Measurements from ENCODE around the gene FABP3. TPM values are rescaled to one million over a fixed set of nuclear protein-coding genes. Genes with fewer than 3 reads are reported as not detected.

Gene FABP3
- 10 to 100 TPM in 2 of 4 donors, 1 to 10 TPM in 2; 2.5 to 12.1 (median 8.6) TPM for total RNA-seq

DNA sequence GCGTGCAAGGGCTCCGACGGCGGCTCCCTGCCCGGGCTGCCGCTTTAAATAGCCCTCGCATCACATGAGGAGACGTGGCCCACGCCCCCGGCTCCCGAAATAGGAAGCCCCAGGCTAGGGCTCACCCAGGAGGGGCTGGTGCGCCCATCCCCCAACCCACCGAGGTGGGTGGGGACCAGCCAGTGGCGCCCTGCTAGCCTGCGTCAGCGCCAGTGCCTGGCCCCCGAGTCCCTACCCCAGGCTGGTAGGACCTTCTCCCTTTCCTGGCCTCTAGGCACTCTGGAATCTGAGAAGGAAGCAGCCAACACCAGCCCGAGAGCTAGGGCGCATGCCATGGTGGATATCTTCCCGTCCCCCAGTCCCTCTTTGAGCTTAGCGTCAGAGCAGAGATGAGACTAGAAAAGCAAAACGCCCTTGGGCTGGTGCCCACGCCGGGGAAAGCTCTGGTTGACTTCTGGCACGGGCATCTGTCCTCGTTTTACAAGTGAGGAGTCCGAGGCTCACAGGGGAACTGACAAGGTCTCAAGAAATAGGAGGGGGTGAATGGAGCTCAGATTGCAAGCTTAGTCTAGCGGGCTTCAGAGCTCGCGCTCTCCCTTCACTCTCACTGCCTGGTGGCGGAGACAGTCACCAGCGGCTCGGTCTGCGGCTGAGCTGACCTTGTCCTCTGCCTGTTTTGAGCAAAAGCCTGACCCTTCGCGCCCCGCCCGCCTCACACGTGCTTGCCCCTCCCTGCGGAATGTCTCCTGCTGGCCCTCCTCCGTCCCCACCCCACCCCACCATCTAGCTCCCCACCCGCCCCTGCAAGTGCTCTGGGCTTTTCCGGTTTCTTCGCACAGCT lies at the start of gene FABP3:
FABP3 (minus strand) TSS at position 21 of the 841 bp plus-strand sequence. CDS start 62 bp downstream, outside the sequence.
- intact Hi-C loops (cut with DNase I; ENCODE audit: low total_unique reads) = no loop called here
- peak; percentile 78 to 96 for DNase-seq (ENCODE audit: low spot score in 2 of 2)

DNA sequence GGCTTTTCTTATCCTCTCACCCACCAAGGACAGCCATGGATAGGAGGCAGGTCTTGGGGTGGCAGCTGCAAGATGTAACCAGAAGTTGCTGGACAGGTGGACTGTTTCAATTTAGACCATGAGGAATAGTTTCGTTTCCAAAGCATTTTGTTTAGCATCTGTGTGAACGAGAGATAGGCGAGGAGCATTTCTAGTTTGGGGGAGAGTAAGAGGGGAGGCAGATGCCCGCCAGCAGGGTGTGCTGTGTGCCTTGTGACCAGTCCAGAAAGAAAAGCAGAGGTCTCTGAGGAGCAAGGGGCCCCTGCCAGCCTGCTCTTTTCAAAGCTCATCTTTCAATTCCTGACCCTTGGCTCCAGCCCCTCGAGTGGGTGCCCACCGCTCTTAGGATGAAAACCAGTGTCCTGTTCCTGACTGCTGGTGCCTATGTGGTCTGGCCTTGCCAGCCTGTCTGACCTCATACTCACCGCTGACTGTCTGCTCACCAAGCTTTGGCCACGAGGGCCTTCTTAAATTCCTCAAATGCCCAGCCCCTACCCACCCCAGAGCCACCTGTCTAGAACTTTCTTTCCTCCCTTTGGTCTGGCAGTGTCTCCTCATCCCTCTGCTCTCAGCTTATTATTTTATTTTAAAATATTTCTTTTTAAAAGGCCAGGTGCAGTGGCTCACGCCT lies 48.6 kb upstream of the FABP3 start:
- no peak for DNase-seq (ENCODE audit: low spot score in 2 of 2)
- 71 to 88% methylated on average over 8 to 9 of the region's 9 CpGs for WGBS, 2 donors
- H3K4me3 ChIP-seq (ENCODE audit: low read depth, poor library complexity, severe bottlenecking) = no peak overlapping the region
- intact Hi-C loops (cut with DNase I; ENCODE audit: low total_unique reads) = no loop called here
- TF ChIP-seq CTCF (IDR thresholded peaks at IDR 0.05) (no peak), POLR2A (IDR thresholded peaks at IDR 0.05) (no peak)

More for the DNA sequence above, at the start of gene FABP3:
- TF ChIP-seq POLR2A (IDR thresholded peaks at IDR 0.05) (no peak), CTCF (IDR thresholded peaks at IDR 0.05) (no peak)
- H3K4me3 ChIP-seq (ENCODE audit: low read depth, poor library complexity, severe bottlenecking) = peak within 1 kb of the TSS; percentile 12
- 0 to 1% methylated on average over 37 to 40 of the region's 44 CpGs for WGBS, 2 donors

- intact Hi-C loops (cut with DNase I; ENCODE audit: low total_unique reads) = no loop called here
- 81 to 90% methylated on average over 5 of the region's 5 CpGs for WGBS, 2 donors
- TF ChIP-seq CTCF (IDR thresholded peaks at IDR 0.05) (no peak), POLR2A (IDR thresholded peaks at IDR 0.05) (no peak)
- H3K4me3 ChIP-seq (ENCODE audit: low read depth, poor library complexity, severe bottlenecking) = no peak overlapping the region
- DNase-seq (ENCODE audit: low spot score in 2 of 2) = no peak
Observed at GRCh38 chr1:31420716-31421115, 47.8 kb upstream of the FABP3 start.

GRCh38 chr1:31418626-31419323 lies 45.9 kb upstream of the FABP3 start:
- intact Hi-C loops (cut with DNase I; ENCODE audit: low total_unique reads) = loop anchor here (10.0 kb wide), 1 partner anchor 126 kb away; no protein-coding TSS in a partner anchor
- TF ChIP-seq CTCF (IDR thresholded peaks at IDR 0.05) (no peak), POLR2A (IDR thresholded peaks at IDR 0.05) (no peak)

GRCh38 chr1:31417148-31417547 lies 44.3 kb upstream of the FABP3 start:
- 82% methylated on average over 3 of the region's 3 CpGs for WGBS, 2 donors

More at GRCh38 chr1:31418626-31419323, 45.9 kb upstream of the FABP3 start:
- H3K4me3 ChIP-seq (ENCODE audit: low read depth, poor library complexity, severe bottlenecking) = no peak overlapping the region
- DNase-seq (ENCODE audit: low spot score in 2 of 2) = no peak
- 48 to 66% methylated on average over 4 of the region's 4 CpGs for WGBS, 2 donors

More at GRCh38 chr1:31417148-31417547, 44.3 kb upstream of the FABP3 start:
- DNase-seq (ENCODE audit: low spot score in 2 of 2) = no peak
- no peak overlapping the region for H3K4me3 ChIP-seq (ENCODE audit: low read depth, poor library complexity, severe bottlenecking)
- TF ChIP-seq POLR2A (IDR thresholded peaks at IDR 0.05) = no peak
- no peak for TF ChIP-seq CTCF (IDR thresholded peaks at IDR 0.05)
- intact Hi-C loops (cut with DNase I; ENCODE audit: low total_unique reads) = loop anchor here (10.0 kb wide), 1 partner anchor 128 kb away; no protein-coding TSS in a partner anchor

Measured in lower leg skin (tissue), 4 donors.